Measurements from ENCODE around the gene HDHD5.

The HDHD5 gene

GRCh38 chr22:17097701-17098100, 61.4 kb downstream of the HDHD5 start:
- TF ChIP-seq CTCF (IDR thresholded peaks at IDR 0.05; ENCODE audit: borderline replicate concordance, control extremely low read depth, extremely low read depth, insufficient read depth, missing control alignments) = no peak
- in situ Hi-C loops (cut with MboI; ENCODE audit: low sequenced_read_pairs, unreplicated experiment) = no loop called here
- peak; percentile 18 for DNase-seq (ENCODE audit: low spot score)

DNA sequence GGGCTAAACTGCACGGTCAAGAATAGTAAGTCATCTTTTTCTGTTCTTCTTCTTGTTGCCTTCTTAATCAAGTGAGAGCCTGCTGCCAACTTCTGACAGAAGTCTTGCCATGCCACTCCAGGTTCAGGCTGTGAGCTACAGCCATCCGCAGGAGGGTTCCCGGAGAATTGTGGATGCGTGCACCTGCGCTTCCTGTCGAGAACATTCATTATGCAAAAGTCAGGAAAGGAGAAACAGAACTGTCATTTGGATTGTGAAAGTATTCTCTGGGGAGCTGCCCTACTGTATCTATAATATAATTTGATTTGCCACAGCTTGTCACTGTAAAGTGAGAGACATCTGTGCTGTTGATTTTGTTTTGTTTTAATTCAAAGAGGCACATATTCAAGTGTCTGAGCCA, 62.0 kb downstream of the HDHD5 start:
- DNase-seq (ENCODE audit: low spot score) = peak; percentile 21
- TF ChIP-seq CTCF (IDR thresholded peaks at IDR 0.05; ENCODE audit: borderline replicate concordance, control extremely low read depth, extremely low read depth, insufficient read depth, missing control alignments) = no peak
- in situ Hi-C loops (cut with MboI; ENCODE audit: low sequenced_read_pairs, unreplicated experiment) = no loop called here

DNA sequence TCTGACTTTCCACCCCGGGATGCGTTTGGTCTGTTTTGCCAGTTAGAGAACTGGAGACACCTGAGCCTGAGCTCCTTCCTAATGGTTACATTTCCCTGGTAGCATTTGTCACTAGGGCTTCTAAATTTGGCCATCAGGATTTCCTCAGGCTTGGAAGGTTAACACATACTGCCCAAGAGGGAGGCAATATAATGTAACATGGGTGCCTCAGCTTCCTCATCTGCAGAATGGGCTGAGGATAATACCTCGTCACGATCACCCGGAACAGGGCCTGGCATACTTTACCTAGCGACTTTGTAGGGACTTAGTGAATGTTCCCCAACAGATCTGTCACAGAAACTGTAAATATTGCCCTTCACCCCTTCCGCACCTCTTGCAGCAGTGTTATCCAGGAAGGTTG, 63.0 kb downstream of the HDHD5 start:
- TF ChIP-seq CTCF (IDR thresholded peaks at IDR 0.05; ENCODE audit: borderline replicate concordance, control extremely low read depth, extremely low read depth, insufficient read depth, missing control alignments) = no peak
- DNase-seq (ENCODE audit: low spot score) = no peak
- in situ Hi-C loops (cut with MboI; ENCODE audit: low sequenced_read_pairs, unreplicated experiment) = no loop called here

DNA sequence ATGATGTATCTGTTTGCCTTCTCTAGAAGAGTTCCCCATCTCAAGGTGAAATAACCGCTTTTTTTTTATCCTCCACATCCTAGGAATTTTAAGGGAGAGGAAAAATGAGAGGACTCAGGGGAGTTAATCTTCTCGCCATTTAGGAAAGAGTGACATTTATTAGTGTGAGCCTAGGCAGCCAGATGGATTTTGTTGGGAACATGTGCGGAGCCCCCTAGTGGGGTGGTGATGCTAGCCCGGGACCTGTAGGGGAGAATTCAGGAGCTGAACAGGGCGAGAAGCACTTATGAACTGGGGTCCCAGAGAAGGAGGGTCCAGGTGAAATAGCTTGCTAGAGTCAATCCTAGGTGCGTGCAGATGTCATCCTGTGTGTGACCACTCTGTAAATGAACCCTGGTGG, 63.5 kb downstream of the HDHD5 start:
- DNase-seq (ENCODE audit: low spot score) = peak; percentile 11
- peak; percentile 5 for TF ChIP-seq CTCF (IDR thresholded peaks at IDR 0.05; ENCODE audit: borderline replicate concordance, control extremely low read depth, extremely low read depth, insufficient read depth, missing control alignments)
- in situ Hi-C loops (cut with MboI; ENCODE audit: low sequenced_read_pairs, unreplicated experiment) = no loop called here

DNA sequence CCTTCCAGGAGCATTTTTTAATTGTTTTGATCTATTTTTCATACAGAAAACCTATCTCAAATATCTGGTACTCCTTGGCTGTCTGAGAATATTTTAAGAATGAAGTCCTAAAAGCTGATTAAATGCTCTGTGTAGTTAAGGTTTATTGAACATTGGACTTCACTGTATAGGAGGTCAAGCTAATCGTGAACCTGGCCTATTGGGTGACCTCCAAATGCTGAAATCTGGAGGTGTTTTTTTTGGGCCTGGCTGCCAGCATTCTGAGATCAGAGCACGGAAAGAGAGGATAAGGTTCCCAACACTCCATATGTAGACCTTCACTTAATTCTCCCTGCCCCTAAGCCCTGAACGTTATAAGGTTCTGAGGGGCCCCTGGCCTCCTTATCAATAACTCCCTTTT, 66.0 kb downstream of the HDHD5 start:
- no peak for DNase-seq (ENCODE audit: low spot score)
- in situ Hi-C loops (cut with MboI; ENCODE audit: low sequenced_read_pairs, unreplicated experiment) = no loop called here

GRCh38 chr22:17091851-17092250, 67.2 kb downstream of the HDHD5 start:
- no peak for DNase-seq (ENCODE audit: low spot score)
- in situ Hi-C loops (cut with MboI; ENCODE audit: low sequenced_read_pairs, unreplicated experiment) = no loop called here
- no peak for TF ChIP-seq CTCF (IDR thresholded peaks at IDR 0.05; ENCODE audit: borderline replicate concordance, control extremely low read depth, extremely low read depth, insufficient read depth, missing control alignments)

More for the DNA sequence above, 66.0 kb downstream of the HDHD5 start:
- TF ChIP-seq CTCF (IDR thresholded peaks at IDR 0.05; ENCODE audit: borderline replicate concordance, control extremely low read depth, extremely low read depth, insufficient read depth, missing control alignments) = no peak

GRCh38 chr22:17090550-17090949, 68.5 kb downstream of the HDHD5 start:
- TF ChIP-seq CTCF (IDR thresholded peaks at IDR 0.05; ENCODE audit: borderline replicate concordance, control extremely low read depth, extremely low read depth, insufficient read depth, missing control alignments) = no peak
- DNase-seq (ENCODE audit: low spot score) = no peak
- in situ Hi-C loops (cut with MboI; ENCODE audit: low sequenced_read_pairs, unreplicated experiment) = no loop called here

All from GM13976 (cell line).